Suppressor macrophage treated with lipopolysaccharide for 1 hour (primary cell): ENCODE measurements around the gene EML6.
"Not testable (repeated sequence)": the region's sequence is repeated elsewhere in the genome, so short reads cannot be mapped to it uniquely, and the experiment has no call there.

ENCODE experiments used
- DNase-seq, 3 donors: peaks; one replicate each; pipeline ENCODE4 v3.0.0-alpha.2; 2020 to 2022

The EML6 gene

DNA sequence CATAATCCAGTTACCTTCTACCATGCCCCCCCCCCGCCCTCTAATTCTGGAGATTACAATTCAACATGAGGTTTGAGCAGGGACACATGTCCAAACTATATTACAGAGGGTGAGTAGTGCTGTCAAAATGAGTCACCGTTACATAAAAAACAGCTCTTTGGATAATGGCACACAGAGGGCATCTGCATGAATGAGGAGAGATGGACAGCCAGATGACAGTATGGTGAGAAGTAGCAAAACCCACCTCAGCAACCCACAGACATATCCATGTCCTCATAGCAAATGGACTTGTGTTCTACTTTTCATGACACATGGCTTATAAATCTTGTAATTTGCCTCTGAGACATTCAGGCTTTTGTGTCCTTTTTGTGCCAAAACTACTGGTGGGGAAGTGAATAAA lies 132.0 kb downstream of the EML6 start:
- DNase-seq, result no peak

DNA sequence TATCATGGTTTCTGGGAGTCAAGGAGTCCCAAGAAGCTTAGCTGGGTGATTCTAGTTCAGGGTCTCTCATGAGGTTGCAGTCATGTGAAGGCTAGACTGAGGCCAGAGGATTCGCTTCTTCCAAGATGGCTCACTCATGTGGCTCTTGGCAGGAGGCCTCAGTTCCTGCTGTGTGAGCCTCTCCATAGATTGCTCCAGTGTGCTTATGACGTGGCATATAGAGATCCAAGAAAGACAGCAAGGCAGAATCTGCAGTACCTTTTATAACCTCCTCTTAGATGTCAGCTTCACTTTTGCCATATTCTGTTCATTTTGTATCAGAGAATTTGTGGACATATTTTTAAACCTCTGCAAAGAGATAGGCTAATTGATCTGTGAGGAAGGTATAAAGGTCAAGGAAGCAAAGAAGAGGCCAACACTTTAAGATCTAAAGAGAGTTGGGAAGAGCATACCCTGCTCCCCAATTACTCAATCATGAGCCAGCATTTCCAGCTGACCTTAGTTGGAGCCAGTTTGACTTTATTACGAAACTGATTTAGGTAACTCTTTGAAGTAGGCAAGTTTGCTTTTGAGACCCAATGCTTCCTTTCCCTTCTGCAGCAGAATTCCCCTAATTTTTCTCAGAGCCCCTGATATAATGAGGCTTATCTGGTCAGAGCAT lies 134.7 kb downstream of the EML6 start:
- peak; percentile 3 to 22 (median 6) for DNase-seq

GRCh38 chr2:54859416-54859815 lies 136.0 kb downstream of the EML6 start:
- DNase-seq, result no peak

DNA sequence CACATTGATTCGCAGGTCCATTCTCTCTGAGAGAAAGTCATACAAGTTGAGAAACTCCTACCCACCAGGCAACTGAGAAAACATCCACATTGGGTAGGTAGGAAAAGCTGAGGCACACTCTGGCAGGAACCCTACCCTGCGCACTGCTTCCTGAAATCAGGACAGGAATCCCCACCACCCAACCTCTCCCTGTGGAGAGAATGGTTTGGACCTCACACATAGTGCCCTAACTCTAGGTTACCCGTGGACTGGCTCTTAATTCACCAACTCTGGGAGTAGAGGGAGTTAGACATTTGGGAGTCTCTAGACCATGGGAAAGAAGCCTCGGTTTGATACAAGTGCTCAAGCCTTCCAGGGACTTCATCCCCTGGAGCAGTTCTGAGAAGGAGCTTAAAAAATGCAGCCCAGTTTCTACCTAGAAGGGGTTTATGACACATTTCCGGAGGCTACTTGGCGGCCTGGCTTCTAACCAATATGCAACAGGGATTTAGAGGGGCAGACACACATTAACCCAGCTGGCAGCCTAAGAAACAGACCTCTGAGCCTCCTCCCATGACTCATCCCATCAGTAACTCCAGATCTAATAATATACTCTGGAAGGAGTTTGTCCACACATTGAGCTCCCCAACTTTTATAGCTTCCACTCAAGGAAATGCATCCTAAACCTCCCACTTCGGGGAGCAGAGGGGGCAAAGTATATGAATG lies 136.7 kb downstream of the EML6 start:
- DNase-seq, result no peak

DNA sequence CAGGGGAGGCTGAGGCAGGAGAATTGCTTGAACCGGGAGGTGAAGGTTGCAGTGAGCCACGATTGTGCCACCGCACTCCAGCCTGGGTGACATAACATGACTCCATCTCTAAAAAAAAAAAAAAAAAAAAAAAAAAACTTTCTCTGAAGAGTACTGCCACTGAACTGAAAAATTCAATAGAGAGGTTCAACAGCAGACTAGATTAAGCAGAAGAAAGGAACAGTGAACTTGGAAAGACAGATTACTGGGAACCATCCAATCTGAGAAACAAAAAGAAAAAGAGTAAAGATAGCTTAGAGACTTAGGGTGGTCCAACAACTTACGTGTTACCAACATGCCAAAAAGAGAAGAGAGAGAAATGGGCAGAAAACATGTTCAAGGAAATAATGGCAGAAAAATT lies 138.8 kb downstream of the EML6 start:
- DNase-seq, result no peak

DNA sequence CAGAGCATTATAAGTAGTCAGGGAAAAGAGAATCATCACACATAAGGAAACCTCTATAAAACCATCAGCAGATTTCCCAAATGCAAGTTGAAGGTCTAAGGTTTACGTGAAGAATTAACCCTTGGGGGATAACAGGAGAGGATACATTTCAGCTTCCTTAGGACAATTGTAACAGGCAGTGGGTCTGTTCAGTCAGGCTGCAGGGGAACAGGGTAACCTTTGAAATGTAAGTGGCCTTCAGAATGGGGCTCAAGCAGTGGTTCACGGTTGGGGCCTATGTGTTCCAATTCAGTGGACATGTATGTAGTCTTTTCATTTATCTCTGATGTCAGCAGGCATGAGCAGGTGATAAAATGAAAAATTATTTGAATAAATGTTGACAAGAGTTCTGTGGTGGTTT lies 139.3 kb downstream of the EML6 start:
- DNase-seq, result no peak

DNA sequence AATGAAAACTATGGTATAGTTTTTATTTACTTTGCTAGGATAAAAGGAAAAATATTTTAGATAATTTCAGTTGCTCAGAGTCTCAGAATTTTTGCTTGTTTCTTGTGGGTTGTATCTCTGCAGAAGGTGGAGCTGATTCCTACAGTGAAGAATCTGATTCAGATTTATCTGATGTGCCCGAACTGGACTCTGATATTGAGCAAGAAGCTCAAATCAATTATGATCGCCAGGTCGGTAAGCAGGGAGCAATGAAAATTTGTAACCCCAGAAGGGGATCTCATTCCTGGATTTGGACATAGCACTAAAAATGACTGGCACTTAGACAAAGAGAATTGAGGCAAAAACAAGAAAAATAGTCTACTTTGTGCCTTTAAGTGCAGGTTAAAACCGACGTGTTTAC lies 140.2 kb downstream of the EML6 start:
- no peak for DNase-seq

DNA sequence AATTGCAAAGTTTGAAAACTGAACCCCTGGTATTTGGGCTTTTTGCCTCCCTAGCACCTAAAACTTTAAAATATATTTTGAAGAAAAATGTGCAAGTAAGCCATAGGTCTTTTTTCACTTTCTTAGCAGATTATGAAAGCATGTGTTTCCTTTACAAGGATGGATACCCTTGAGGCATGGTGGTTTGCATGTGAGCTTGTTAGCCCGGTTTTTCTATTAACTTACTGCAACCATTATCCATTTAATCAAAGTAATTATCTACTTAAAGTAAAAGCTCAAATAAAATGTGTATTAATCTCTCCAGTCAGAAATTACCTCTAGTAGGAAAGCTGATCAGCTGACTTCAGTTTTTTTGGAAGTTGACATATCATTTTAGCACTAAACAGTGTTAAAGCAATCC lies 140.6 kb downstream of the EML6 start:
- no peak for DNase-seq

DNA sequence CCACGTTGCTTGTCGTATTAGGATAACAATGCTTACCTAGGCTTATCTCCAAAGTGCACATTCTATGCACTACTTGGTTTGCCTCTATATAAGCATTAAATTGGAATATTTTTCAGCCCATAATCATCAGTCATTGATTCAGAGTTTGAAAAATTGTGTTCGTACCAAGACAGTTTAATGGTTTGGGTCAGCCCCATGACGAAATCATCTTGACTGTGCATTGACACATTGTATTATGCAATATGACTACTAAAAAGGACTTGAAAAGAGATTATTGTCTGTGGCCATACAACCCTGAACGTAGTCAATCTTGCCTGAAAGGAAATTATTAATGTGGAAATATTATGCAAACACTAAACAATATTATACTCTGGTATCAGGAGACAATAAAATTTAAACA lies 141.3 kb downstream of the EML6 start:
- peak; percentile 8 to 46 (median 24) for DNase-seq

GRCh38 chr2:54866179-54866578 lies 142.7 kb downstream of the EML6 start:
- DNase-seq, result no peak

DNA sequence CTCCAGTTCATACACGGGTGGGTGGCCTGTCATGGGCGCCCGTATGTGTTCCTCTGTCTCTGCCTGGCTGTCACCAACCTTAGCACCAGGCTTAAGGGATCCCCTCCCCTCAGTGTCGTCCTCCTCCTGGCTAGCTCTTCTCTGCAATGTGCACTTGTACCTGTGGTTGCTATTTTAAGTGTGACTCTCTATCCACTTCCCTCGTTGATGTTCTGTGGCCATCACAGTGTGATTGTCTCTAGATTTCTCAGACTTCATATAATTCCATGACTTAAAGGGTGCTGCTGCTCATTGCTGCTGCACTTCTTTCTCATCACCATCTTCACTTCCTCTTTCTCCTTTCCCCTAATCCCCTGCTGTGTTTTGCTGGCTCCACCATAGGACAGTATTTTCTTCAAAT lies 143.4 kb downstream of the EML6 start:
- peak in 2 of 3 donors; percentile 7 to 20 for DNase-seq

- no peak for DNase-seq
These were observed 144.0 kb downstream of the EML6 start for GRCh38 chr2:54867457-54867856.

DNA sequence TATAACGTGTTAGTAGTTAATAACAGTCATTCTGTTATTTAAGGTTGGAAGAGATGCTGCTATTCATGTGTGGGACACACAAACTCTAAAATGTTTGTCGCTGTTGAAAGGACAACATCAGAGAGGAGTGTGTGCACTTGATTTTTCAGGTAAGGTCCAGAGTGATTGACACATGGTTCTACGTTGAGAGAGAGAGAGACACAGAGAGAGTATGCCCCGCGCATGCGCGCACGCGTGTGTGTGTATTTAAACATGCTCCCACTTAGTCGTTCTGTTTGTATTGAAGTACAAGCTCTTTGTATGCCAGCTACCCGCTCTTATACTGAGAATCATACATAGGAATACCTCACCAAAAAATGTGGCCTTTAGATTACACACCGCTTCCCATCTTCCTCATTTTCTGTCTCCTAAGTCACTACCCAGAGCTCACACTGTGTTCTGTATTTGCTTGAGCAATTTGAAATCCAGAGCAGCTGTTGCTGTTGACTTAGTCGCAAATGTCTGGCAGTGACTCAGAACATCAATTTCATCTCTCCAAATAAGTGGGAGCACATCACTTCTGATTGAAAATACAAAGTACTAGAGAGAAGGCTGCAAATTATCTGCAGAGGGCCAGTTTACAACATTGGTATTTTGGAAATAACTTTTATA lies 148.1 kb downstream of the EML6 start:
- DNase-seq, result peak in 2 of 3 donors; percentile 3 to 21

DNA sequence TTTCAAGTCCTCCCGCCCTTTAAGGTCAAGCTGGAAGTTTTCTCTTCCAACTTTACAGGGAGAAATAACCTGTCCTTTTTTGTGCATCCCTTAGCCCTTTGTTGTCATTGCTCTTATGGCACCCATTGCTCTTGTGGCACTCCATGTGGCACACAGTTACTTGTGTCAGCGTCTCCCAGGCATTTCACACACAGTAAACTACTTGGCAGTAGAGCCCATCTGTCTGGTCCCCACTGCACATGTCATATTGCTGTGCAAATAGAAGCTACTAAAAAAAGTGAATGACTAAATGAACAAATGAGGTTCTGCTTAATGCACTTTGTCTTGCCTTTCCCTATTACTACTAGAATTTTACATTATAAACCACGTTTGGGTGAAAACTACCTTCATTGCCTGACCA lies 149.3 kb downstream of the EML6 start:
- DNase-seq, result no peak

DNA sequence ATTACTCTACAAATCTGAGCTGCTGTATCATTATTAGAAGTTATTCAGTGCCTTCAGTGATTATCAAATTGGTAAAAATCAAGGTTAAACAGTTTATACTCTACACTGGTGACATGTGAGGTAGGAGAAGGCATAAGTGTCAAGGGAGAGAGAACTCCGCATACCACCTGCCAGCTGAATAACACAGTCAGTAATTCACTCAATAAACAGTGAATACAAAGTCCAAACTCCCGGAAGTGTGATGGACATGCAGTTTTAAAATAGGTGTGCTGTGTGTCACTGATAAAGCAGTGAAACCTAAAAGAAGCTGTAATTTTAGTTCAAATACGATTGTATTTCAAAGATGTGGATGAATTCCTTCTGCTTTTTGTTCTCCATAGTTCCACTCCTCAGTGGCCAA lies 149.8 kb downstream of the EML6 start:
- not testable (repeated sequence) for DNase-seq

DNA sequence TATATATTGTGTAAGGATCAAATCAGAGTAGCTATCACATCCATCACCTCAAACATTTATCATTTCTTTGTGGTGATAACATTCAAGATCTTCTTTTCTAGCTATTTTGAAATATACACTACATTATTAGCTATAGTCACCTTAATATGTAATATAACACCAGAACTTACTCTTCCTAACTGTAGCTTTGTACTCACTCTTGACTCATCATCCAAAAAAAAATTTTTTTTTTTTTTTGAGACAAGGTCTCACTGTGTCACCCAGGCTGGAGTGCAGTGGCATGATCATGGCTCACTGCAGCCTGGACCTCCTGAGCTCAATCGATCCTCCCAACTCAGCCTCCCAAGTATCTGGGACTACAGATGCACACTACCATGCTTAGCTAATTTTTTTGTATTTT lies 153.3 kb downstream of the EML6 start:
- no peak for DNase-seq

- no peak for DNase-seq
These were observed 154.7 kb downstream of the EML6 start for GRCh38 chr2:54878182-54878581.

DNA sequence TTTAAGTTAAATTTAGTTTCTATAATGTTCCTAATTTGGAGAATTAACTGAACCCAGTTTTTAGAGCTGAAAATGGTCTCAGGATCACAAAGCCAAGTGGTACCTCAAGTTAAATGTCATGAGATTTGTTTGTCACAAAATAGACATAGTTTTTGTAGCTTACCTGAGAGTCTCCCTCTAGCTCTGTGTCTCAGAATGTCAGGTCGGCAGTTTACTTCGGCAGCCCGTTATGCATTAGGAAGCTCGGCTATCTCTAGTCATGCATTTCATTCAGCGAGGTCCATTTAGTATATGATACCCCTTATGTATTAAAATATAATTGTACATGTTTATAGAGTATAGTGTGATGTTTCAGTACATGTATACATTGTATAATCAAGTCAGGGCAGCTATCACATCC lies 155.6 kb downstream of the EML6 start:
- DNase-seq, result no peak

DNA sequence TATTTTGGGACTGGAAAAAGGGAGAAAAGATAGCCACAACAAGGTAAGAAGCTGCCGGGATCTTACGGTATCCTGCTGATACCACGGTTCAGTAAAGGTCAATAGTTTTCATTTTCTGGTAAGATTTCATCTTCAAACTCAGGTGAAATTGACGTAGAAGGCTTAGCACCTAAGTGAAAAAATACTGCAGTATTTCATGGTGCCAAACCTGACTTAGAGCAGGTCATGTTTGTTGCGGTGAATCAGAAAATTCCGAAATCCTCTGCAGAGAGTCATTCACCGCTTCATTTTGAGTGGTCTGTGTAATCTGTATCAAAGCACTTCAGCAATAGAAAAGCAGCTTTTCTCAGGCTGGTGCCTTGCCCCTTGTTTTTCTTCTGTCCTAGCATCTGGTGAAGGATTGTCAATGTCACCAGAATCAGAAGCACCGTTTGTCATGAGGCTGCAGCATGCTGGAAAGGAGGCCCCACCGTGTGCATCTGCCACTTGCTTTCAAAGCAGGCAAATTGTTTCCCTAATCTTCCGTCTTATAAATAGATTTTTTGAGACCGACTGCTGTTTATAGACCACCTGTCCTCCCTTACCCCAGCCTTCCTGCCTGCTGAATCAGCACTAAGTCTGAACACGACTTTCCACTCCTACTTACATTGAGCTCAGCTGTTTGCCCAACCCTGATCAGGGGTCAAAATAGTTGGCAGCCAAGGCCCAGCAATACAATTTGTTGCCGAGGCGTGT lies 156.3 kb downstream of the EML6 start:
- no peak for DNase-seq

DNA sequence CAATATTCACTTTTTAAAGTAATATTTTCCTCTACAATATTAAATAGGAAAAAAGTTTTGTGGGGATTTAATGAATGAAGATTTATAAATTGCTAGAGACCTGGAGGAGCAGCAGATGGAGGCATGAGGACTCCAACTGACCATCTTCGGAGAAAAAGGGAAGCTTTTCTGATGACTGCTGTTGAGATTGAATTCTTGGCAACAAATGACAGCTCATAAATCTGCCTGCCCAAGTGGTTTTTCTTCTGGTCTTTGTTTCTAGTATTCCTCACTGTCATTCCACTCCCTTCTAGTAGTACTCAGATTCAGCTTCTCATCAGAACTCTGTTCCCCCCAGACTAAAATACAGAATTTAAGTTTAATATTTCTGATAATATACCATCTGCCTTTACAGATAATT lies 157.0 kb downstream of the EML6 start:
- peak in 2 of 3 donors; percentile 6 to 33 for DNase-seq

GRCh38 chr2:54881759-54882158 lies 158.3 kb downstream of the EML6 start:
- DNase-seq, result no peak

- no peak for DNase-seq
These were observed 162.4 kb downstream of the EML6 start for GRCh38 chr2:54885891-54886290.

DNA sequence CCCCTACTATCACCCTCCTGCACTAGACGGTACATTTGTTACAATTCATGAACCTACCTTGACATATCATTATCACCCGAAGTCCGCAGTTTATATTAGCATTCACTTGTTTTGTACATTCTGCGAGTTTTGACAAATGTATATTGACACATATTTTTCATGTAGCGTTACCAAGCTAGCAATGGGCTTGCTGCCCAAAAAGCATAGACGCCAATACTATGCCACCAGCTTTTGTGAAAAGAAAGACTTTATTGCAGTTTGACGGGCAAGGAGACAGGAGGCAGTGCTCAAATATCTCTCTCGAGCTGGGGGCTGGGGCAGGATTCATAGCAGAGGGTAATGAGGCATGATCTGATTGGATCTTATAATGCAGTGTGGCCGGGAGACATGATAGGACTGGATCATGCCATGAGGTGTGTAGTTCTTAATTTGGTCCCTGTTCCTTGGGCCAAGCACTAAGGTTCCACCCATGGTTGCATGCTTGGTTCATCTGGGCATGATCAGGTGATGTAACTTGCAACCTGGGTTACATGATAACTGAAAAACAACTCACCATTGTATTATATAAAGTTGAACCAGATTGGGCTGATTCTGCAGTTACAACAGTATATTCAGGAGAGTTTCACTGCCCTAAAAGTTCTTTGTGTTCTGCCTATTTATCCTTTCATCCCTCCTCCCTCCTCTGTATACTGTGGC lies 164.5 kb downstream of the EML6 start:
- no peak for DNase-seq
